HEK293 (cell line): ENCODE results near the gene R3HDM1.

Source experiments
- MEIS1 ChIP-seq: sonication (generic); formaldehyde crosslinking; IDR thresholded peaks from 2 replicates; pipeline ENCODE4 v1.8.1; 2022; ENCODE audit warnings: missing genetic modification reagents, mild to moderate bottlenecking, borderline replicate concordance
- ZNF239 ChIP-seq: fragments of 450-650 bp; formaldehyde crosslinking; IDR thresholded peaks from 2 replicates; pipeline ENCODE4 v1.5.1; 2016; ENCODE audit warnings: missing biosample characterization, missing genetic modification characterization
- ZNF558 ChIP-seq: fragments of 450-650 bp; formaldehyde crosslinking; IDR thresholded peaks from 2 replicates; pipeline ENCODE4 v1.5.1; 2016; ENCODE audit warnings: missing biosample characterization, missing genetic modification characterization
- TF ChIP-seq, protein P1 (sequence below): fragments of 450-650 bp; formaldehyde crosslinking; IDR thresholded peaks from 2 replicates; pipeline ENCODE4 v1.5.1; 2016; ENCODE audit warnings: missing biosample characterization, missing genetic modification characterization
- TF ChIP-seq, protein P2 (sequence below): fragments of 450-650 bp; formaldehyde crosslinking; IDR thresholded peaks from 2 replicates; pipeline ENCODE4 v1.5.1; 2016; ENCODE audit warnings: missing biosample characterization, missing genetic modification characterization

DNA sequence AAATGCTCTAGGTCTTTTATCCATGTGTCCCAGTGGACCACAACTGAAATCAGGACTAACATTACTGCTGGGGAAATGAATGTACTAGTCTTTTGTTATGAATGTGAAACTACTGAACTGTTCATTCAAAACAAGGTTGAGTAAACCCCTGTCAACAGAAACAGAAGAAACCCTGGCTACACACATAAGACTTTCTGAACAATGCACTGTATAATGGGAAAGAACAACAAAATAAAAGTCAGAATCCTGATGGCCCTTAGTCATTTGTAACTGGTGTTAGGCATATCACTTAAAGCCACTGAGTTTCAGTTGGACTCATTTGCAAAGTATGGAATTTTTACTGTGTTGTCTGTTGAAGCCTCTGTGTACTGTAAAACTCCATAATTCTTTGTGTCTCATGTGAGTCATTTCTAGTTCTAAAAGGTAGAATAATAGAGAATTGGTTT is 133.4 kb downstream of the R3HDM1 start:
- TF ChIP-seq, protein P1, sequence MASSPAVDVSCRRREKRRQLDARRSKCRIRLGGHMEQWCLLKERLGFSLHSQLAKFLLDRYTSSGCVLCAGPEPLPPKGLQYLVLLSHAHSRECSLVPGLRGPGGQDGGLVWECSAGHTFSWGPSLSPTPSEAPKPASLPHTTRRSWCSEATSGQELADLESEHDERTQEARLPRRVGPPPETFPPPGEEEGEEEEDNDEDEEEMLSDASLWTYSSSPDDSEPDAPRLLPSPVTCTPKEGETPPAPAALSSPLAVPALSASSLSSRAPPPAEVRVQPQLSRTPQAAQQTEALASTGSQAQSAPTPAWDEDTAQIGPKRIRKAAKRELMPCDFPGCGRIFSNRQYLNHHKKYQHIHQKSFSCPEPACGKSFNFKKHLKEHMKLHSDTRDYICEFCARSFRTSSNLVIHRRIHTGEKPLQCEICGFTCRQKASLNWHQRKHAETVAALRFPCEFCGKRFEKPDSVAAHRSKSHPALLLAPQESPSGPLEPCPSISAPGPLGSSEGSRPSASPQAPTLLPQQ, result no peak
- TF ChIP-seq MEIS1 (CRISPR knock-in tag) (no peak), ZNF239 (tag by site-specific recombination) (no peak), ZNF558 (tag by site-specific recombination) (no peak)
- TF ChIP-seq, protein P2, sequence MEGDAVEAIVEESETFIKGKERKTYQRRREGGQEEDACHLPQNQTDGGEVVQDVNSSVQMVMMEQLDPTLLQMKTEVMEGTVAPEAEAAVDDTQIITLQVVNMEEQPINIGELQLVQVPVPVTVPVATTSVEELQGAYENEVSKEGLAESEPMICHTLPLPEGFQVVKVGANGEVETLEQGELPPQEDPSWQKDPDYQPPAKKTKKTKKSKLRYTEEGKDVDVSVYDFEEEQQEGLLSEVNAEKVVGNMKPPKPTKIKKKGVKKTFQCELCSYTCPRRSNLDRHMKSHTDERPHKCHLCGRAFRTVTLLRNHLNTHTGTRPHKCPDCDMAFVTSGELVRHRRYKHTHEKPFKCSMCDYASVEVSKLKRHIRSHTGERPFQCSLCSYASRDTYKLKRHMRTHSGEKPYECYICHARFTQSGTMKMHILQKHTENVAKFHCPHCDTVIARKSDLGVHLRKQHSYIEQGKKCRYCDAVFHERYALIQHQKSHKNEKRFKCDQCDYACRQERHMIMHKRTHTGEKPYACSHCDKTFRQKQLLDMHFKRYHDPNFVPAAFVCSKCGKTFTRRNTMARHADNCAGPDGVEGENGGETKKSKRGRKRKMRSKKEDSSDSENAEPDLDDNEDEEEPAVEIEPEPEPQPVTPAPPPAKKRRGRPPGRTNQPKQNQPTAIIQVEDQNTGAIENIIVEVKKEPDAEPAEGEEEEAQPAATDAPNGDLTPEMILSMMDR, result no peak
